ENCODE data around the gene PRKCB.

PRKCB gene

DNA sequence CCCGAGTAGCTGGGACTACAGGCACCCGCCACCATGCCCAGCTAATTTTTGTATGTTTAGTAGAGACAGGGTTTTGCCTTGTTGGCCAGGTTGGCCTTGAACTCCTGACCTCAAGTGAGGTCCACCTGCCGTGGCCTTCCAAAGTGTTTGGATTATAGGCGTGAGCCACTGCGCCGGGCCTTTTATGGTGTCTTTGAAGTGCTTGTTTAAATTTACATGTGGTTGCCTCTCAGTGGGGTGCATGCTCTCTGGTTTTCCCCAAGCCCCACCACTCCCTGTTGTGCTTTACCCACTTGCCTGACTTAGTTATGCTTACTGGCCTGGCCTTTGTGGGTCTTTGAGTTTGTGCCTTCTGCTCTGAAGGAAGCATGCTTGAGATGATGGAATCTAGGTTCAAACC lies 132.0 kb downstream of the PRKCB start:
- DNase-seq (ENCODE audit: low read depth, low spot score) = no peak

DNA sequence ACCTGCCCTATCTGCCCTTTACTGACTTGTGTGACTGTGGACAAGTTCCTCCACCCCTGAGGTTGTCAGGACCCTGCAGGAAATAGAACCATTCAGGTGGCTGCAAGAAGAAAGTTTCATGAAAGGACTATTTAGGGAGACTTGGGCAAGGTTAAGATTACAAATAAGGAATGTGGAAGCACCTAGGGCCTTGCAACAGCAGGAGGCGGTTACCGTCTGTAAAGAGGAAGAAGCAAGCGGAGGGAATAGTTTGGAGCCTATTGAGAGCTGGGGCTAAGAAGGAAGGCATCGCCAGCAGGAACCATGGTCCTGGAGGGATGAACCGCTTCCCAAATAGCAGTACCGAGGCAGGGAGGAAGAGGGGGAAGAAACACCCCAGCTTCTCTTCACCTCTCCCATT lies 132.4 kb downstream of the PRKCB start:
- DNase-seq (ENCODE audit: low read depth, low spot score) = no peak

GRCh38 chr16:23969468-23970297 lies 133.9 kb downstream of the PRKCB start:
- DNase-seq (ENCODE audit: low read depth, low spot score) = no peak

DNA sequence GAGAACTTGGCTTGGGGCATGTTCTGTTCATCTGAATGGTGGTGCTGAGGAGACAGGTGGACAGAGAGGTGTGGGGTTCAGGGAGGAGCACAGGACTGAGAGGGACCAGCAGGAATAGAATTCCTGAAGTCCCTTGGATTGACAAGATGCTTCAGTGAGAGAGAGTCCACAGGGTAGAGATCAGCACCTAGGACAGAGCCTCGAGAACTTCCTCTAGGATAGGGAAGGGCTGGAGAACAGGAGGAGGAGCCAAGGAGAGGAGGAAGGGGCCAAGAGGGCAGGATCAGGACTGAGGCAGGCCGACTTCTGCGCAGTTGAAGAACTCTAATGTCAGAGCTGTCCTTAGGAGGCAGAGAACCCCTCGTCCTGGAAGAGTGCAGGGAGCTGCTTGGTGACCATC lies 138.4 kb downstream of the PRKCB start:
- DNase-seq (ENCODE audit: low read depth, low spot score) = no peak

DNA sequence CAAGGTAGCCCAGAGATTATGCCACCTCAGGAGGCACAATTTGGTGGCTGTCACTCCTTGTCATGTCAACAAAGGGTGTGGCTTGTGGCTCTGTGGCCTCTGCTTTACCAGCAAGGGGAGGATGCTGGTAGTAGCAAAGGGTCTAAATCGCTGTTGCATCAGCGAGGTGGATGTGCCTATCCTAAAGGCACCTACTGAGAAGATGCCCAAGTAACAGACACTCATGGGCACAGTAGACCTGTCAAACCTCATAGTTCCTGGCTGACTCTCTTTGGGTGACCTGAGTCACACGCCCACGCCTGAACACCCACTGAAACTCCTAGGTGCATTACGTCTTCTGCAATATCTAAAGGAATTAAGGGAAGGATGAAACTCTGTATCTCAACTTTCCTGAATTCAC lies 139.5 kb downstream of the PRKCB start:
- no peak for DNase-seq (ENCODE audit: low read depth, low spot score)

DNA sequence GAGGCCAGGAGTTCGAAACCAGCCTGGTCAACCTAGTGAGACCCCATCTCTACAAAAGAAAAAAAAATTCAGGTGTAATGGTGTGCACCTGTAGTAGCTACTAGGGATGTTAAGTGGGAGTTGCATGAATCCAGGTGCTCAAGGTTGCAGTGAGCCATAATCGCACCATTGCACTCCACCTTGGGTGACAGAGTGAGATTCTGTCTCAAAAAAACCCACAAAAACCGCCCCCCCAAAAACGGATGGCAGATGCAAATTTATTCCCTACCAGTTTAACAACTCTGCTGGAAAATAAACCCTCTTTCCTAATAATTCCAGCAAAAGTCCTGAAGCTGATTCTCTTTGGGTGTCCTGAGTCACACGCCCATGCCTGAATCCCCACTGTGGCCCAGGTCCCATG lies 140.3 kb downstream of the PRKCB start:
- no peak for DNase-seq (ENCODE audit: low read depth, low spot score)

- no peak for DNase-seq (ENCODE audit: low read depth, low spot score)
Measured at GRCh38 chr16:23976524-23976923, 140.7 kb downstream of the PRKCB start.

- DNase-seq (ENCODE audit: low read depth, low spot score) = no peak
Measured at GRCh38 chr16:23979441-23979840, 143.7 kb downstream of the PRKCB start.

DNA sequence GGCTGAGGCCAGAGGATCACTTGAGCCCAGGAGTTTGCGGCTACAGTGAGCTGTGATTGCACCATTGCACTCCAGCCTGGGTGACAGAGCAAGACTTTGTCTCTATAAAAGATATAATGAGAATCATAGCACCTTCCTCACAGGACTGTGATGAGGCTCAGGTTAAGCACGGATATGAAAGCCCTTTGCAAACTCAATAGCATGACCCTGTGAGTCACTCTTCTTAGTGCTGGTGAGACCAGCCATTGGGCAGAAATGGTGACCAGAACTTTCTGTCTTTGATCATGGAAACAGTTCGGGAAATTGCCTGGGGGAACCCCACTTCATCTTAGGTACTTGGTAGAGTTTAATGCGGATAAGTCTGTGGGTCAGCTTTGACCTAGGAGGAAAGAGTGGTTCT lies 144.2 kb downstream of the PRKCB start:
- no peak for DNase-seq (ENCODE audit: low read depth, low spot score)

GRCh38 chr16:23981429-23982399 lies 145.9 kb downstream of the PRKCB start:
- no peak for DNase-seq (ENCODE audit: low read depth, low spot score)

- no peak for DNase-seq (ENCODE audit: low read depth, low spot score)
Measured at GRCh38 chr16:23986455-23986854, 150.7 kb downstream of the PRKCB start.

DNA sequence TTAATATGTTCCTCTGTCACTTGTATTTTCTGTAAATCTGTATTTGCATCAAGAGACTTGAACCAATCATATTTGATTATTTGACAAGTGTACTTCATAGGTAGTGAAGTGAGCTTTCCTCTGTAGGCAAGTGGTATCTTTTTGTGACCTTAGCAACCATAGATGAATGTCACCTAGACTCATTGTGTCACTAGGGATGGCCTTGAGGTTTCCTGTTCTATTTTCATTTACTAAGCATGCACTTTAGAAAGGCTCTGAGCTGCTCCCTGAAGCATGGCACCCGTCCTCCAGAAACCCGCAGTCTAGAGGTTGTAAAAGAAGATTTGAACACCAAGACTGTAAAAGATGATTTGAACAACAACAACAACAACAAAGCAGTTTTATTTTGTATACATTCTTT lies 151.7 kb downstream of the PRKCB start:
- no peak for DNase-seq (ENCODE audit: low read depth, low spot score)

DNA sequence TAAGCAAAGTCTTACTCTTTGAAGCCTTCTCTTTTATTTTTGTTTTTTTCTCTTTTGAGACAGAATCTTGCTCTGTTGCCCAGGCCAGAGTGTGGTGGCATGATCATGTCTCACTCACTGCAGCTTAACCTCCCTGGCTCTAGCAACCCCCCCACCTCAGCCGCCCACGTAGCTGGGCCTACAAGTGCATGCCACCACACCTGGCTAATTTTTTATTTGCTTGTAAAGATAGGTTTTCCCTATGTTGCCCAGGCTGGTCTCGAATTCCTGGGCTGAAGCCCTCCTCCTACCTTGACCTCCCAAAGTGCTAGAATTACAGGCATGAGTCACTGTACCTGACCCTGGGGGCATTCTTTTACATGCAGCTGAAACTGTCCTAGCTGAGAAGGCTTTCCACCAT lies 154.7 kb downstream of the PRKCB start:
- no peak for DNase-seq (ENCODE audit: low read depth, low spot score)

GRCh38 chr16:23991066-23991465 lies 155.3 kb downstream of the PRKCB start:
- no peak for DNase-seq (ENCODE audit: low read depth, low spot score)

DNA sequence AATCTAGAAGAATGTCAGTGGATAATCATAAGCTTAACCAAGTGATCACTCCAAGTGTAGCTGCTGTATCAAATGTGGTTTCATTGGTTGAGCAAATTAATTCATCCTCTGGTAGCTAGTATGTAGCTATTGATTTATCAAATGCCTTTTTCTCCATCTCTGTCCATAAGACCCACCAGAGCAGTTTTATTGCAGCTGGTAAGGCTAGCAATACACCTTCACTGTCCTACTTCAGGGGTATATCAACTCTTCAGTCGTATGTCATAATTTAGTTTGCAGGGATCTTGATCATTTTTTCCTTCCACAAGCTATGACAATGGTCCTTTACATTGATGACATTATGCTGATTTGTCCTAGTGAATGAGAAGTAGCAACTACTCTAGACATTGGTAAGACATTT lies 158.8 kb downstream of the PRKCB start:
- no peak for DNase-seq (ENCODE audit: low read depth, low spot score)

GRCh38 chr16:23996258-23996955 lies 160.6 kb downstream of the PRKCB start:
- DNase-seq (ENCODE audit: low read depth, low spot score) = no peak

DNA sequence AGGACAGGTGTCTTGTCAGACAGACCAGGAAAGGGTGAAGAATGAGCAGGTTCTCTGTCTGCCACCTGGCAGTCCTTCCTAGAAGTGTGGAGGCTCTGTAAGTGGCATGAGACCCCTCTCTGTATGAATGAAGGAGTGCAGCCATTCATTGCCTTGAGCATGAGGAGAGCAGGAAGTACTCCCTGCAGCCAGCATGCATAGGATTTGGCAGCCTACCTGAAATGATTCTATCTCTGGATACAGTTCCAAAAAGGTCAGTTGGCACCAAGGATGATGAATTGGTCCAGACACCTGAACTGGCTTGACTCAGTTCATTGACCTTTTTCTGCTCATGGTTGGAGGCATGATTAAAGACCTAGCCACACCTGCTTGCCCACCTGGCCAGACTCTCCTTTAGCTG lies 163.0 kb downstream of the PRKCB start:
- no peak for DNase-seq (ENCODE audit: low read depth, low spot score)

- DNase-seq (ENCODE audit: low read depth, low spot score) = no peak
Measured at GRCh38 chr16:23999663-24000062, 163.9 kb downstream of the PRKCB start.

- DNase-seq (ENCODE audit: low read depth, low spot score) = no peak
Measured at GRCh38 chr16:24001710-24002109, 165.9 kb downstream of the PRKCB start.

DNA sequence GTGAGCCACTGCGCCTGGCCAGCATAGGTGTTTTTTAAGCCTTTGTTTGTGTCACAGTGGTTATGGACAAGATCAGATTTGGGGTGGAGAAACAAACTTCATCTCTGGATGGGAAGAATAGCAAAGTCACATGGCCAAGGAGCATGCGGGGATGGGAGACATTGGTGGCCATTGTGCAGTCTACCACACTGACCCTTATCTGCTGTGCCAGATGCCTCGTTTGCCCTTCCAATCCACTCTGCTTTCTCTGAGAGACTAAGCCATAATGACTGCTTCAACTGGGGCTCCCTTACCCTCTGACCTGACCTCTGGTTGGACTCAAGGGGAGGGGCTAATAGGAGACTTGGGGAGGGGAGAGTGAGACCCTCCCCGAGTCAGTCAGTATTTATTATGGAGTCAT lies 166.8 kb downstream of the PRKCB start:
- no peak for DNase-seq (ENCODE audit: low read depth, low spot score)

DNA sequence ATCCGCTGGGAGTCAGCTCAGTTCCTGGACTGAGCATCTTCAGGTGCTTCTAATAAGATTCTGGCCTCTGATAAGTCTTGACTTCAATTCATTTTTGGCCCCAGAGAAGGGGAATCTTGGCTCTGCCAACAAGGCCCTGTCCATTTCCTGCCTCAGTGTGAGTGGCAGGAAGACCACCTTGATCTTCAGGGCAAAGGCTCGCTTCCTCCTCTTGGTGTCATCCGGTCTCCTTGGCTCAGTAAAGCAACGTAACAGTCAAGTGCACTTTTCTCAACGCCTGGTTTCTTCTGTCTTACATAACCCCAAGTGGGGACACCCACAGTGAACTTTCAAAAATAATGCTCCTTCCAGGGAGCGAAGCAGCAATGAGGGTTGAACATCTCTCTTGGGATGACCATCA lies 169.8 kb downstream of the PRKCB start:
- no peak for DNase-seq (ENCODE audit: low read depth, low spot score)

DNA sequence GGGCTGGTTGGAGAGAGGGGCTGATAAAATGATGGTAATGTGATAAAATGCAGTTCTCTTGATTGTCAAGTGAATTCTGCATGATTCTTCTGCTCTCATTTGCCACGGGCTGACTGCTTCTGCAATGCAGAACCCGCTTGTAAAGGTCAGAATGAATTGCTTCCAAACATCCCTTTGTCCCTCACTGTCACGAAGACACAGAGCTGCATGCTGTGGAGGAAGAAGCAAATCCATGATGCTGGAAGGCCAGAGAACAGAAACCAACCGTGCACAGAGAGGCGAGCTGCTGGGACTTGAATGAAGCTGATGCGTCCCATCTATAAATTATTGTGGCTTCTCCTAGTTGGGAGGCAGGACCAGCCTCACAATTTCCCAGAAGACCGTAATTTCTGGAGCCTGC lies 171.6 kb downstream of the PRKCB start:
- DNase-seq (ENCODE audit: low read depth, low spot score) = no peak

Data from smooth muscle cell of the brain vasculature (primary cell).